A673 (cell line): ENCODE results near the gene ARHGAP15. TPM values are rescaled to one million over a fixed set of nuclear protein-coding genes. Genes with fewer than 3 reads are reported as not detected.
A peak's percentile ranks its signal among the peaks of the same experiment; 100 is the strongest.

ENCODE experiments used
- BruUV-seq: library from RNA; stranded (reverse); fragments of 400-500 nt; replicated peaks from 2 replicates; lab custom pipeline; 2021; lab: Mats Ljungman, UMichigan
- CTCF ChIA-PET: fragments of 300-600 bp; sonication (Branson Sonifier 250); formaldehyde crosslinking; loops from one replicate; lab custom pipeline; 2022; ENCODE audit warnings: antibody characterized with exemption; lab: Charles Lee
- POLR2A ChIA-PET: fragments of 300-600 bp; sonication (Branson Sonifier 250); formaldehyde crosslinking; loops from one replicate; lab custom pipeline; 2022; ENCODE audit warnings: antibody characterized with exemption; ENCODE audit not compliant: low non-redundant PET; lab: Charles Lee
- DNase-seq: peaks from one replicate; pipeline ENCODE4 v3.0.0-alpha.2; 2015; ENCODE audit warnings: low spot score
- H3K27ac ChIP-seq: fragments of 200-600 bp; sonication (generic); 2 replicates; pipeline ENCODE4 v1.5.1; 2016; ENCODE audit warnings: mixed run types, low read depth, mild to moderate bottlenecking, mixed read lengths, antibody characterized with exemption, low read length; ENCODE audit not compliant: poor library complexity, severe bottlenecking
- H3K27me3 ChIP-seq: fragments of 200-600 bp; sonication (generic); replicated peaks from 2 replicates; pipeline ENCODE4 v1.6.1; 2017; ENCODE audit warnings: mixed run types, low read depth, mild to moderate bottlenecking, mixed read lengths, antibody characterized with exemption, low read length; ENCODE audit not compliant: insufficient read depth, poor library complexity
- H3K36me3 ChIP-seq: fragments of 200-600 bp; sonication (generic); 2 replicates; pipeline ENCODE4 v1.6.1; 2016; ENCODE audit warnings: mixed run types, mild to moderate bottlenecking, mixed read lengths, antibody characterized with exemption, low read length; ENCODE audit not compliant: insufficient read depth, poor library complexity, severe bottlenecking
- H3K4me1 ChIP-seq: fragments of 200-600 bp; sonication (generic); 2 replicates; pipeline ENCODE4 v1.6.1; 2017; ENCODE audit warnings: mixed run types, mild to moderate bottlenecking, mixed read lengths, antibody characterized with exemption, low read length; ENCODE audit not compliant: insufficient read depth, poor library complexity, severe bottlenecking
- H3K4me3 ChIP-seq: fragments of 200-600 bp; sonication (generic); 2 replicates; pipeline ENCODE4 v1.5.1; 2016; ENCODE audit warnings: low read depth, mixed run types, mild to moderate bottlenecking, mixed read lengths, low read length; ENCODE audit not compliant: poor library complexity, severe bottlenecking
- H3K9me3 ChIP-seq: fragments of 200-600 bp; sonication (generic); 2 replicates; pipeline ENCODE4 v1.6.1; 2016; ENCODE audit warnings: mixed run types, low read depth, mild to moderate bottlenecking, mixed read lengths, antibody characterized with exemption, low read length; ENCODE audit not compliant: poor library complexity, severe bottlenecking
- EZH2 ChIP-seq: fragments of 200-600 bp; sonication (generic); IDR thresholded peaks from 2 replicates; pipeline ENCODE4 v1.6.1; 2017; ENCODE audit warnings: borderline replicate concordance, low read depth, mild to moderate bottlenecking, mixed read lengths, antibody characterized with exemption, low read length; ENCODE audit not compliant: poor library complexity, severe bottlenecking
- intact Hi-C: fragments of 100-400 bp; cut with micrococcal nuclease; formaldehyde crosslinking; loops from one replicate; pipeline ENCODE4 v1.10.0; 2022; ENCODE audit not compliant: unreplicated experiment
- total RNA-seq: library from RNA; stranded (reverse); gene quantifications from 2 replicates; pipeline ENCODE4 v1.2.3, GENCODE V29; 2021
- TF ChIP-seq, protein P1 (sequence below): fragments of 300-800, 200-600 bp; sonication (generic); conservative IDR thresholded peaks from 2 replicates; pipeline ENCODE4 v1.5.1; 2017; ENCODE audit warnings: low read depth, mild to moderate bottlenecking, antibody characterized with exemption, low read length, moderate library complexity, mixed read lengths

The ARHGAP15 gene
- total RNA-seq, 1 experiment from 2014 or later: not detected

DNA sequence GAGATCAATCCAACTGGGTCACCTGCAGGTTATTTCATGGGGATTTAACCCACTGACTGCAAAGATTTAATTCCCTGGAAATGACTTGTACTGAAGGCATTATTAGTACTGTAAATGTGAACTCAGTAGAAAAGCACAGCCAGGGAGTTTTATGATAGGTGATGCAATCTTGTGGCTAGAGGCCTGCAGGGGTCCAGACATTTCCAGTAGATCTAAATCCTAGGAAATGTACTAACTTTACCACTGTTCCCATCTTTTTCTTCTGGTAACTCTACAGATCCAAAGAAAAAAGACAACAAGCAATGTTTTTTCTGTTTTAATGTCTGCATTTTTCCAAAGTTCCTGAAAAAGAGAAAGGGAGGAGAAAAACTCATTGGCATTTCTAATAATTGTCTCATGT lies 500.1 kb downstream of the ARHGAP15 start:
- CTCF ChIA-PET: no interaction called here
- no TSS peak for BruUV-seq

DNA sequence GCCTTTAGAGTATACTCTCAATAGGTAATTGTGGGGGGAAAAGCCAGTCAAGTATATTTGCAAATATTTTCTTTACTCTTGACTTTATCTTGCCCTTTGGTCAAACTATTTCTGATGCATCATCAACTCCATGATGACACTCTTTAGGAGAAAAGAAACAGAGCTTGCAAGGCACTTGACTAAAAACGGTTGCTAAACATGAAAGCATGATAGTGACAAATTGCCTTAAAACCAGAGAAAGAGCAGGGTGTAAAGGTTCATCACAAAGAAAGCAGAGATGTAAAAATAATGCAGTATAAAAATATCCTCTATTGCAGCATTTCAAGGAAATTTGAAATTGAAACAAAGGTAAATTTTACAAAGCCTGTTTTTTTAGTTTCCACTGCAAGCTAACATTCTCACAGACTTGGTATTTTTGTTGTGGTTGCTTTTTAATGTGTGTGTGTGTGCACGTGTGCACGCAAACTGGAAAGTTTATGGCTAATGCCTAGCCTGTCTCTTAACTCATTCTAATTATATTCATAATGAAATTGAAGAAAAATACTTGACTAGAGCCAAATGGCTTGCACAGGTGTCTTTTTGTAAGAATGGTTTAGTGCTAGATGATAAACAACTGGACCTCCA lies 503.6 kb downstream of the ARHGAP15 start:
- ChIA-PET POLR2A (no interaction called here), CTCF (no interaction called here)
- H3K9me3 ChIP-seq: peaks cover 3% of the 10 kb centered on the region
- TF ChIP-seq, protein P1, sequence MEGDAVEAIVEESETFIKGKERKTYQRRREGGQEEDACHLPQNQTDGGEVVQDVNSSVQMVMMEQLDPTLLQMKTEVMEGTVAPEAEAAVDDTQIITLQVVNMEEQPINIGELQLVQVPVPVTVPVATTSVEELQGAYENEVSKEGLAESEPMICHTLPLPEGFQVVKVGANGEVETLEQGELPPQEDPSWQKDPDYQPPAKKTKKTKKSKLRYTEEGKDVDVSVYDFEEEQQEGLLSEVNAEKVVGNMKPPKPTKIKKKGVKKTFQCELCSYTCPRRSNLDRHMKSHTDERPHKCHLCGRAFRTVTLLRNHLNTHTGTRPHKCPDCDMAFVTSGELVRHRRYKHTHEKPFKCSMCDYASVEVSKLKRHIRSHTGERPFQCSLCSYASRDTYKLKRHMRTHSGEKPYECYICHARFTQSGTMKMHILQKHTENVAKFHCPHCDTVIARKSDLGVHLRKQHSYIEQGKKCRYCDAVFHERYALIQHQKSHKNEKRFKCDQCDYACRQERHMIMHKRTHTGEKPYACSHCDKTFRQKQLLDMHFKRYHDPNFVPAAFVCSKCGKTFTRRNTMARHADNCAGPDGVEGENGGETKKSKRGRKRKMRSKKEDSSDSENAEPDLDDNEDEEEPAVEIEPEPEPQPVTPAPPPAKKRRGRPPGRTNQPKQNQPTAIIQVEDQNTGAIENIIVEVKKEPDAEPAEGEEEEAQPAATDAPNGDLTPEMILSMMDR: no peak
- TF ChIP-seq EZH2: no peak
- DNase-seq: no peak
- no peak overlapping the region for H3K27ac ChIP-seq
- no peaks in the 10 kb centered on the region for H3K36me3 ChIP-seq
- H3K4me3 ChIP-seq: no peak overlapping the region
- intact Hi-C loops: no loop called here
- no peaks in the 10 kb centered on the region for H3K27me3 ChIP-seq
- peaks cover 12% of the 10 kb centered on the region for H3K4me1 ChIP-seq
- no TSS peak for BruUV-seq

More for the DNA sequence above, 500.1 kb downstream of the ARHGAP15 start:
- no peak for TF ChIP-seq EZH2
- TF ChIP-seq, protein P1: no peak
- Histone ChIP-seq H3K4me3 (no peak overlapping the region), H3K36me3 (no peaks in the 10 kb centered on the region), H3K27ac (peak overlapping the region; percentile 18), H3K4me1 (peaks cover 12% of the 10 kb centered on the region), H3K27me3 (no peaks in the 10 kb centered on the region), H3K9me3 (no peaks in the 10 kb centered on the region)
- intact Hi-C loops: no loop called here
- DNase-seq: peak; percentile 68
- POLR2A ChIA-PET: no interaction called here

DNA sequence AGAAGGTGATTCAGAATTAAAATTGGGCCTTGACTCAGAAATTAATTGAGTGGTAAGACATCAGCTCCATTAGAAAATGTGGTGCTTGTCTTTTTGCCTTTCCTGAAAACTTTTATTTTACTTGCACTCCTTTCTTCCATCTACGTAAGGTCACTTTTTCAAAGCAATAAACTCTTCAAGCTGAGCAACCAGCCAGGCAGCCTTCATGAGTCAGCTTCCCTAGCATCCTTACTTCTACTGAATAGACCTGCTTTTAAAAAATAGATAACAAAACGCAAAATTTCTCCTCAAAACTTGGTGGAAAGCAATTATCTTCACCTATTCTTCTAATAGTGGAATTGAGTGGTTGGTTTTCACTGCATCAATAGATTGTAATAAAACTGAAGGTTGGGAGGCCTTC lies 504.2 kb downstream of the ARHGAP15 start:
- no TSS peak for BruUV-seq
- Histone ChIP-seq H3K27ac (no peak overlapping the region), H3K4me1 (peaks cover 12% of the 10 kb centered on the region), H3K36me3 (no peaks in the 10 kb centered on the region), H3K9me3 (peaks cover 3% of the 10 kb centered on the region), H3K27me3 (no peaks in the 10 kb centered on the region), H3K4me3 (no peak overlapping the region)
- ChIA-PET POLR2A (no interaction called here), CTCF (no interaction called here)
- no peak for TF ChIP-seq EZH2
- TF ChIP-seq, protein P1: no peak
- intact Hi-C loops: no loop called here
- DNase-seq: no peak
